ENCODE measurements around the gene DDR2. TPM values are rescaled to one million over a fixed set of nuclear protein-coding genes. Genes with fewer than 3 reads are reported as not detected.

The DDR2 gene
- total RNA-seq, 4 donors from 2014 or later, result 15.1 to 36.9 (median 20.0) TPM

DNA sequence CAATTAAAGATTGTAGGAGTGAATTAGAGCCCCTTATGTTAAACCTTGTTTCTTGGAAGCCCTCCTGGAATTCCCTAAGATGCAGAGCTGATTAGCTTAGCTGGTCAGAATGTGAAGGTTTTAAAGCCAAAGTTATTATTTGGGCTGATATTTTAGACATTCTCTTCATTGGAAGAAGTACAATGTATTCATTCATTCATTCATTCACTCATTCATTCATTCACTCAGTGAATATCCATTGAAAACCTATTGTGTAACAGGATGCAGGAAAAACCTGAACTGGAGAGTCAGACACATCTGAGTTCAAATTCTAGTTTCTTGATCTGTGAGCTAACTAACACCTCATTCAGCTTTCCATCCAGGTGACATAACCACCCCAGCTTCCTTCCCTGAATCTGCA is 29.7 kb downstream of the DDR2 start:
- no peak for DNase-seq (ENCODE audit: low spot score in 2 of 2)
- no peak for TF ChIP-seq POLR2A (IDR thresholded peaks at IDR 0.05)
- TF ChIP-seq, protein P1, sequence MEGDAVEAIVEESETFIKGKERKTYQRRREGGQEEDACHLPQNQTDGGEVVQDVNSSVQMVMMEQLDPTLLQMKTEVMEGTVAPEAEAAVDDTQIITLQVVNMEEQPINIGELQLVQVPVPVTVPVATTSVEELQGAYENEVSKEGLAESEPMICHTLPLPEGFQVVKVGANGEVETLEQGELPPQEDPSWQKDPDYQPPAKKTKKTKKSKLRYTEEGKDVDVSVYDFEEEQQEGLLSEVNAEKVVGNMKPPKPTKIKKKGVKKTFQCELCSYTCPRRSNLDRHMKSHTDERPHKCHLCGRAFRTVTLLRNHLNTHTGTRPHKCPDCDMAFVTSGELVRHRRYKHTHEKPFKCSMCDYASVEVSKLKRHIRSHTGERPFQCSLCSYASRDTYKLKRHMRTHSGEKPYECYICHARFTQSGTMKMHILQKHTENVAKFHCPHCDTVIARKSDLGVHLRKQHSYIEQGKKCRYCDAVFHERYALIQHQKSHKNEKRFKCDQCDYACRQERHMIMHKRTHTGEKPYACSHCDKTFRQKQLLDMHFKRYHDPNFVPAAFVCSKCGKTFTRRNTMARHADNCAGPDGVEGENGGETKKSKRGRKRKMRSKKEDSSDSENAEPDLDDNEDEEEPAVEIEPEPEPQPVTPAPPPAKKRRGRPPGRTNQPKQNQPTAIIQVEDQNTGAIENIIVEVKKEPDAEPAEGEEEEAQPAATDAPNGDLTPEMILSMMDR (IDR thresholded peaks at IDR 0.05), result no peak
- intact Hi-C loops (cut with DNase I; ENCODE audit: low total_unique reads), result no loop called here
- no peak overlapping the region for H3K4me3 ChIP-seq (ENCODE audit: low read depth, poor library complexity, severe bottlenecking)

DNA sequence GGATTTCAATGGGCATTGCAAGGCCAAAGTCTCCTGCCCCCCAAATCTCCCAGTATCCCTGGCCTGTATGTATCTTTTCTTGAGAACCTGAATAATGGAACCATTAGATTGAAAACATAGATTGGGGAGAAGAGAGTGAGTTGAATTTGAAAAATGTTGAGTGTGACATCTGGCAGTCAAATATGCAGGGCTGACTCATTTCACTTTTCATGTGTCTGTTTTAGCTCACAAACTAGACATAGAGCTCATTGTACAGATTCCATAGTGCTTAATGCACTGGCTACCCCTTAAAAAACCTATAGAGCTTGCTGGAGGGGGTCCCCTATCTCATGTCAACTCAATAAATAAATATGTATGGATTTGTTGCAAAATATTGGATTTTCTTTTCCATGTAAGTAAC is 30.8 kb downstream of the DDR2 start:
- no peak for DNase-seq (ENCODE audit: low spot score in 2 of 2)

DNA sequence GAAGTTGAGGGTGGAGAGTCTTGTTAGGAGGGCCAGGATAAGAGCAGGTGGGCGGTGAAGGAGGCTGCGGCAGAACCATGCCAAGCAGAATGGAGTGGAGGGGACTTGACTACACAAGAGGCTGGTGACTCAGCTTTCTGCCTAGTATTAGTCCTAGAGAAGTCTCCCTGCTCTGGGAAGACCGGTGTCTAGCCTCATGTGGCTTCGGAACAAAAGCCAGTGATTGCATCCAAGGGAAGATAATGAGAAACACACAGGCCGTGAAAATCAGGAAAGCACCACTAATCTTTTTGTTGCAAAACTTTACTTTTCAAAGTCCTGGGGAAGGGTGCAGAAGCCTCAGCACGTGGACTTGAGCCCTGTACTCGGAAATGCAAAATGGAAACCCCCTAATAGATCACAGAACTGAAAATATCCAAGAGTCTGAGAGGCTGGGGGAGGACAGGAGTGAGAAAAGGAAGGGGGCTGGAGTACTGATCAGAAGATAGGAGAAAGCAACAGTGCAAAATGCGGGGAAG is 31.4 kb downstream of the DDR2 start:
- peak in 1 of 2 donors; percentile 56 for DNase-seq (ENCODE audit: low spot score in 2 of 2)
- intact Hi-C loops (cut with DNase I; ENCODE audit: low total_unique reads), result no loop called here
- WGBS, 2 donors, result 57 to 60% methylated on average over 8 of the region's 8 CpGs
- no peak overlapping the region for H3K4me3 ChIP-seq (ENCODE audit: low read depth, poor library complexity, severe bottlenecking)
- TF ChIP-seq POLR2A (IDR thresholded peaks at IDR 0.05), result no peak
- TF ChIP-seq, protein P1 (IDR thresholded peaks at IDR 0.05), result no peak

More for the DNA sequence above, 30.8 kb downstream of the DDR2 start:
- TF ChIP-seq POLR2A (IDR thresholded peaks at IDR 0.05), result no peak
- TF ChIP-seq, protein P1 (IDR thresholded peaks at IDR 0.05), result no peak
- H3K4me3 ChIP-seq (ENCODE audit: low read depth, poor library complexity, severe bottlenecking), result no peak overlapping the region
- intact Hi-C loops (cut with DNase I; ENCODE audit: low total_unique reads), result no loop called here

DNA sequence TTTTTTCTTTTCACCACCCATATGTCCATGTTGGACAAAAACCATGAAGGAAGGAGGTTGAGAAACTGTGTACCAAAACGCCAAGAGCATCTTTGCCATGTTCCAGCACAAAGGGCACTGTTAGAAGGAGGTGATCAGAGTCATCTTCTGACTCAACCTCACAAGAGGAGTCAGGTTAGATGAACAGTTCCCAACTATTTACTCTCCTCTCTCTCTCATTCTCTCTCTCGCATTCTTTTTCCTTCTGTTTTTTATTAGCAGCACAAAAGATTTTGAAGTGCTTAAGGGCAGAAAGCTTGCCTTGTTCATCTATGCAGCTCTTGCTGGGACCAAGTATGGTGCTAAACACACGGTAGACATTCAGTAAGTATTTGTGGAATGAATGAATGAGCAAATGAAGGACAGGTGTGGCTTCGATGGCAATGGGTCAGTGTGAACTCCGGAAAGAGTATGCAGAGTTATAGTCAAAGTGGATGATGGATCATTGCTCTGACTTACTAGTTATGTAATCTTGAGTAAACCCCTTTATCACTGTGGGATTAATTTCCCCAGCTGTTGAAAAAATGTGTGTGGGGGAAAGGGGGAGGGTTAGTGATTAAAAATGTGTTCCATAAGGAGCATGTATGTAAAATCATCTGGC is 33.9 kb downstream of the DDR2 start:
- intact Hi-C loops (cut with DNase I; ENCODE audit: low total_unique reads), result no loop called here
- TF ChIP-seq, protein P1 (IDR thresholded peaks at IDR 0.05), result no peak
- no peak for TF ChIP-seq POLR2A (IDR thresholded peaks at IDR 0.05)
- no peak overlapping the region for H3K4me3 ChIP-seq (ENCODE audit: low read depth, poor library complexity, severe bottlenecking)
- DNase-seq (ENCODE audit: low spot score in 2 of 2), result no peak
- 60 to 76% methylated on average over 5 of the region's 5 CpGs for WGBS, 2 donors

DNA sequence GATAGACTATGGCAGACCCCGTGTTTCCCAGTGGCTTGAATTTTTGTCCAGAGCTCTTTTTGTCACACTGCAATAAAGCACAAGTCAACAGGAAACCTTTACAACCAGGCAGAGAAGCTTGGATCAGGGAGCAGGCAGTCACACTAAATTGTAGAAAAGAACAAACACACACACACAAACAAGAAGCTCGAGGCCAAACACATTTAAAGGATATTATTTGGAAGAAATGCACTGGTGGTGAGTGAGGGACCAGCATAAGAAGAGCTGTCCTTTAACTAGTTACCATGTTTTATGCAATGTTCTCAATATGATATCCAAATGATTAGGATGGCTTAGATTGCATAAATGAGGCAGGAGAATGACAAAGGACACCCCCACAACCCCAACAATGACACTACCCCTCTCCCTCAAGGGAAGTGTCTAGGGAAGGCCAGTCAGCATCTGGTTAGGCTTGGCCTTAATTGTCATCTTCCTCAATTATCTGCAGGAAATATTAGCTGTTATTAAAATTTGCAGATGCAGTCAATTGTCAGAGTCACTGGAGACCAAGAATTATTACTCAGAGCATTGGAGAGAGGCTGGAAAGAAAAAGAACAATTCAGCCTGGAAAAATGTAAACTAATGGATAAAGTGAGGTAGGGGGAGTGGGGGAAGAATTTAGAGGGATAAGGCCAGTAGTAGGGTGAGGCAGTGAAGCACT is 35.3 kb downstream of the DDR2 start:
- no peak overlapping the region for H3K4me3 ChIP-seq (ENCODE audit: low read depth, poor library complexity, severe bottlenecking)
- 44 to 52% methylated on average over 2 of the region's 2 CpGs for WGBS, 2 donors
- no peak for DNase-seq (ENCODE audit: low spot score in 2 of 2)
- intact Hi-C loops (cut with DNase I; ENCODE audit: low total_unique reads), result no loop called here
- TF ChIP-seq, protein P1 (IDR thresholded peaks at IDR 0.05), result no peak

All from lower leg skin (tissue), 4 donors.